PC-9 (cell line): ENCODE data around the gene CHAD.

Source experiments
- CTCF ChIP-seq: fragments of 200-600 bp; sonication (generic); conservative IDR thresholded peaks from 2 replicates; pipeline ENCODE4 v1.6.1; 2017; ENCODE audit warnings: mixed run types, antibody characterized with exemption, mild to moderate bottlenecking, moderate library complexity
- EZH2 ChIP-seq: fragments of 200-600 bp; sonication (generic); IDR thresholded peaks from 2 replicates; pipeline ENCODE4 v1.8.0; 2017; ENCODE audit warnings: antibody characterized with exemption, low read depth

DNA sequence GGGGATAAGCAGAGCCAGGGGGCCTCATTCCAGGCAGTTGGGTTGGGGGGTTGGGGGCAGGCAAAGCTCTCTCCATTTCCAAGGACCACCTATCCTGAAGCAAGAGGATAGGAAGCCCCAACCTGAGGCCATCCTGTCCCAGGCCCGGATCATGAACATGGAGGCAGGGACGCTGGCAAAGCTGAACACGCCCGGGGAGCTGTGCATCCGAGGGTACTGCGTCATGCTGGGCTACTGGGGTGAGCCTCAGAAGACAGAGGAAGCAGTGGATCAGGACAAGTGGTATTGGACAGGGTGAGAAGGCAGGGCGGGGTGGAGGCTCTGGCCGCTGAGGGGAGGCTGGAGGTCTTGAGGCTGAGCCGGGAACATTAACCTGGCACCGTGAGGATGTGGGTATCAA, 3.6 kb upstream of the CHAD start:
- TF ChIP-seq EZH2 (no peak), CTCF (no peak)
